ENCODE measurements around the gene SRSF10.

DNA sequence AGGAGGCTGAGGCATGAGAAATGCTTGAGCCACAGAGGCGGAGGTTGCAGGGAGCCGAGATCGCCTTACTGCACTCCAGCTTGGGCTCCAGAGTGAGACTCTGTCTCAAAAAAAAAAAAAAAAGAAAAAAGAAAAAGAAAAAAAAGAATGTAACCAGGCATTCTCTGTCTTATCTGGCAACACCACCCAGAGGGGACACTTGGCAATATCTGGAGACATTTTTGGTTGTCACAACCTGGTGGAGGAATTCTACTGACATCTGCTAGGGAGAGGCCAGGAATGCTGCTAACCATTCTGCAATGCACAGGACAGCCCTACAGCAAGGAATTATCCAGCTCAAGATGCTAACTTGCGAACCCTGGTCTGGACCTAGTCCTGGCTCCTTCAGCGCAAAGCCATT lies 64.7 kb downstream of the SRSF10 start:
- 0 out of 2 replicates have a peak, but pooled peaks have one; percentile 7 for TF ChIP-seq CTCF (IDR thresholded peaks at IDR 0.05; ENCODE audit: low read length)
- TF ChIP-seq EZH2 (IDR thresholded peaks at IDR 0.05; ENCODE audit: borderline replicate concordance, low read length): no peak
